ENCODE results near the gene SMARCA1.

SMARCA1 gene

GRCh38 chrX:129545408-129545807 lies 22.1 kb upstream of the SMARCA1 start:
- no peak for DNase-seq (ENCODE audit: low read depth)
- H3K4me3 ChIP-seq (ENCODE audit: low read length): no peak overlapping the region
- TF ChIP-seq, protein P1, sequence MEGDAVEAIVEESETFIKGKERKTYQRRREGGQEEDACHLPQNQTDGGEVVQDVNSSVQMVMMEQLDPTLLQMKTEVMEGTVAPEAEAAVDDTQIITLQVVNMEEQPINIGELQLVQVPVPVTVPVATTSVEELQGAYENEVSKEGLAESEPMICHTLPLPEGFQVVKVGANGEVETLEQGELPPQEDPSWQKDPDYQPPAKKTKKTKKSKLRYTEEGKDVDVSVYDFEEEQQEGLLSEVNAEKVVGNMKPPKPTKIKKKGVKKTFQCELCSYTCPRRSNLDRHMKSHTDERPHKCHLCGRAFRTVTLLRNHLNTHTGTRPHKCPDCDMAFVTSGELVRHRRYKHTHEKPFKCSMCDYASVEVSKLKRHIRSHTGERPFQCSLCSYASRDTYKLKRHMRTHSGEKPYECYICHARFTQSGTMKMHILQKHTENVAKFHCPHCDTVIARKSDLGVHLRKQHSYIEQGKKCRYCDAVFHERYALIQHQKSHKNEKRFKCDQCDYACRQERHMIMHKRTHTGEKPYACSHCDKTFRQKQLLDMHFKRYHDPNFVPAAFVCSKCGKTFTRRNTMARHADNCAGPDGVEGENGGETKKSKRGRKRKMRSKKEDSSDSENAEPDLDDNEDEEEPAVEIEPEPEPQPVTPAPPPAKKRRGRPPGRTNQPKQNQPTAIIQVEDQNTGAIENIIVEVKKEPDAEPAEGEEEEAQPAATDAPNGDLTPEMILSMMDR (conservative IDR thresholded peaks at IDR 0.05; ENCODE audit: low read length): no peak

GRCh38 chrX:129544780-129545179 lies 21.5 kb upstream of the SMARCA1 start:
- TF ChIP-seq, protein P1 (conservative IDR thresholded peaks at IDR 0.05; ENCODE audit: low read length): no peak
- DNase-seq (ENCODE audit: low read depth): no peak

GRCh38 chrX:129540722-129541184 lies 17.5 kb upstream of the SMARCA1 start:
- H3K4me3 ChIP-seq (ENCODE audit: low read length): peak overlapping the region; percentile 66
- TF ChIP-seq, protein P1 (conservative IDR thresholded peaks at IDR 0.05; ENCODE audit: low read length): no peak
- DNase-seq (ENCODE audit: low read depth): peak; percentile 28

More at GRCh38 chrX:129544780-129545179, 21.5 kb upstream of the SMARCA1 start:
- no peak overlapping the region for H3K4me3 ChIP-seq (ENCODE audit: low read length)

DNA sequence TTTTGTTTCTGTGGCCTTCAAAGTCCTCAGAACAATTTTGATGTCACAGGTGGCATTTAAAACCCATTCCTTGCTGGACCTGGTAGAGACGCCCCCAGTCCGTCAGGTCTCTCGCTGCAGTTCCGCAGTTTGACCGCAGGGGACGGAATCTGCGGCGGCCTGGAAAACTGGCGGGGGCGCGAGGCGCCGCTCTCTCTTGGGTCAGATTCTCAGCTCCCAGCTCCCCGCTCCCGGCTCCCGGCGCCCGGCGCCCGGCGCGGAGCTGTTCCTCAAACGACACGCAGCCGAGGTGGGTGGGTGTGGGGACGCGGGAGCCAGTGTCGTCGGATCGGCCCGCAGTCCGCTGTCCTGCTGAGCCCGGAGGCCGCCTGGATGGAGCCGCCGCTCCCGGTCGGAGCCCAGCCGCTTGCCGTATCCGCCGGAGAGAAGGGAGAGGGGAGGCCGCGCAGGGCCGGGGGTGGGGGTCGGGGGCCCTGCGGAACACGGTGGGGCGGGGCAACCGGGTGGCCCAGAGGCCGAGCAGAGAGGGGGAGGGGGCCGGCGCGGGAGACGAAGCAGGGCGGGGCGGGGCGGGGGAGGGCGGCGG lies 16.9 kb upstream of the SMARCA1 start, which contains the start of gene OCRL:
Gene OCRL, plus strand, starts transcription at position 192 of the 586 bp plus-strand sequence. Its CDS starts 181 bp downstream, at position 373.
- DNase-seq (ENCODE audit: low read depth): peak; percentile 54
- TF ChIP-seq, protein P1 (conservative IDR thresholded peaks at IDR 0.05; ENCODE audit: low read length): peak; percentile 66
- peak within 1 kb of the TSS; percentile 66 for H3K4me3 ChIP-seq (ENCODE audit: low read length)

DNA sequence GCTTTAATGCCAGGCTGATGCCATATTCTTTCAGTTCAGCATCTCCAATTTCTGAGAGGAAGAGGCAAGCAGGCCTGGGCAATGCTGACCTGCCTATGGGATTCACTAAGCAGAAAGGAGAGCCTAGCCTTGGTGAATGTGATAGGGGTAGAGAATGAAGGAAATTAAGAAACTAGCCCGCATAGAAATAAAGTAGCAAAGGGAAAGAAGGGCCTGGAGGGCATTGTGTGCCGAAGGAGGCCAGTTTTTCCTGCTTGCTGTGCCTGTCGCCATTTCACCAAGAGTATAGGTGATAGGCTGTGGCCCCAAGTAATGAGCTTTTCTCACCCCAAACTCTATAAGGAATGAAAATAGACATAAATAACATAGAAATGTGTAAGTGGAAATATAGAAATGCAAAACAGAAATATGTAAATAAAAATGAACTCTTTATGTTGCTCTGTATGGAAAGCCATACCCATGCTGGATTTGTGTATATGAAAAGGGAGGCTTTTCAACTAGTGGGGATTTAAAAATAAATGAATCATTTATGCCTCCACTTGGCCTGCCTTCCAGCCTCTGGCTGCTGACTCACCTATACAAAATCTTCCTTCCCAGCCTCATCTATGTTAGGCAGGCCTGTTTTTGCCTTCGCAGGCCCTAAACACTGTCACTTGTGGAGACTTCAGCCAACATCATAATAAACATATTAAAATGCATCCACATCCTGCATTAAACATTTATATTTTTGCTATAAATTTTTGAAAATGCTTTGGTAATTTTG lies 11.7 kb upstream of the SMARCA1 start:
- H3K4me3 ChIP-seq (ENCODE audit: low read length): no peak overlapping the region
- peak; percentile 18 for DNase-seq (ENCODE audit: low read depth)
- TF ChIP-seq, protein P1 (conservative IDR thresholded peaks at IDR 0.05; ENCODE audit: low read length): no peak

DNA sequence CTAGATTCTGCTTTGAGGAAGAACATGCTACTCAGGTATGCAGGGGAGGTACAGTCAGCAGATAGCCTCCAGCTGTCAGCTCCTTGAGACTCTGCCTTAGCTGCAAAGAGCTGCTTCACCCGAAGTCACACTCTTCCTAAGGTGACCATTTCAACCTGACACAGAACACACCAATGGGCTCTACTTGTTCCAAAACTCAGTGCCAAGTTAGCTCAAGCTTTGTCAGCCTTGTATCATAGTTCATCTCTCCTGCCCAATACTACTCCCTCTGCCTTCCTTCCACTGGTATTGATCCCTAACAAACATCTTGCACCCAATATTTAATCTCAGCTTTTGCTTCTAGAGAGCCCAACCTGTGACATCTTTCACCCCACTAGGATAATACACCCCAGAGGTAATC lies 7.8 kb upstream of the SMARCA1 start:
- DNase-seq (ENCODE audit: low read depth): no peak
- TF ChIP-seq, protein P1 (conservative IDR thresholded peaks at IDR 0.05; ENCODE audit: low read length): no peak
- no peak overlapping the region for H3K4me3 ChIP-seq (ENCODE audit: low read length)

GRCh38 chrX:129530410-129530809 lies 7.1 kb upstream of the SMARCA1 start:
- DNase-seq (ENCODE audit: low read depth): no peak

More at GRCh38 chrX:129530410-129530809, 7.1 kb upstream of the SMARCA1 start:
- no peak overlapping the region for H3K4me3 ChIP-seq (ENCODE audit: low read length)
- TF ChIP-seq, protein P1 (conservative IDR thresholded peaks at IDR 0.05; ENCODE audit: low read length): no peak
